HepG2 (cell line): ENCODE results near the gene PPP1R27. TPM values are rescaled to one million over a fixed set of nuclear protein-coding genes. Genes with fewer than 3 reads are reported as not detected.

Experiments
- KDM2A ChIP-seq: sonication (generic); formaldehyde crosslinking; IDR thresholded peaks from 2 replicates; pipeline ENCODE4 v1.4.0; 2020; ENCODE audit warnings: low read depth, missing genetic modification reagents, borderline replicate concordance
- MEIS2 ChIP-seq: sonication (generic); formaldehyde crosslinking; IDR thresholded peaks from 2 replicates; pipeline ENCODE4 v1.9.0; 2021; ENCODE audit warnings: mild to moderate bottlenecking, missing genetic modification reagents
- ZNF251 ChIP-seq: sonication (generic); formaldehyde crosslinking; IDR thresholded peaks from 2 replicates; pipeline ENCODE4 v1.9.0; 2021; ENCODE audit warnings: mild to moderate bottlenecking, missing genetic modification reagents
- ZNF30 ChIP-seq: sonication (generic); formaldehyde crosslinking; IDR thresholded peaks from 2 replicates; pipeline ENCODE4 v1.5.0; 2020; ENCODE audit warnings: mild to moderate bottlenecking, missing genetic modification reagents
- ZNF547 ChIP-seq: sonication (generic); formaldehyde crosslinking; IDR thresholded peaks from 2 replicates; pipeline ENCODE4 v1.5.1; 2020; ENCODE audit warnings: mild to moderate bottlenecking, missing genetic modification reagents
- ZNF761 ChIP-seq: sonication (generic); formaldehyde crosslinking; conservative IDR thresholded peaks from 2 replicates; pipeline ENCODE4 v1.4.0; 2020; ENCODE audit warnings: mild to moderate bottlenecking, missing genetic modification reagents
- polyA plus RNA-seq, 8 experiments: library from polyadenylated mRNA; depleted of rRNA in 3 of 8; stranded (reverse) in 7 of 8; unstranded in 1 of 8; fragments of >200 nt; fragmentation: Illumina TruSeq in 4 of 8; extraction: Trizol in 4 of 8; gene quantifications; 2 replicates each; pipeline versions ENCODE4 v1.2.1 to v1.2.3, GENCODE V29; 2011 to 2016; ENCODE audit warnings: low read depth in 4 of 8, missing spikeins in 1 of 8, mixed read lengths in 1 of 8; ENCODE audit not compliant: insufficient read depth in 1 of 8
- total RNA-seq, 5 experiments: library from RNA; depleted of rRNA; stranded (reverse); fragments of >200 nt; fragmentation: Illumina TruSeq; extraction: Trizol; gene quantifications; 2 replicates each; pipeline ENCODE4 v1.2.3, GENCODE V29; 2016; ENCODE audit warnings: low read depth in 1 of 5
- TF ChIP-seq, protein P1 (sequence below): sonication (generic); formaldehyde crosslinking; IDR thresholded peaks from 2 replicates; pipeline ENCODE4 v1.4.0; 2020; ENCODE audit warnings: missing genetic modification reagents
- TF ChIP-seq, protein P2 (sequence below): sonication (generic); formaldehyde crosslinking; IDR thresholded peaks from 2 replicates; pipeline ENCODE4 v1.4.0; 2020; ENCODE audit warnings: missing genetic modification reagents
- TF ChIP-seq, protein P3 (sequence below): sonication (generic); formaldehyde crosslinking; IDR thresholded peaks from 2 replicates; pipeline ENCODE4 v1.5.0; 2020; ENCODE audit warnings: mild to moderate bottlenecking, missing genetic modification reagents, borderline replicate concordance
- TF ChIP-seq, protein P4 (sequence below): sonication (generic); formaldehyde crosslinking; IDR thresholded peaks from 2 replicates; pipeline ENCODE4 v1.5.1; 2020; ENCODE audit warnings: mild to moderate bottlenecking, moderate library complexity, missing genetic modification reagents

Gene PPP1R27
- total and polyA plus RNA-seq, 2 of the 13 experiments (the other 11 are each of a cell fraction or from before 2014, with no cell fraction given), result 0.17 to 1.00 TPM

DNA sequence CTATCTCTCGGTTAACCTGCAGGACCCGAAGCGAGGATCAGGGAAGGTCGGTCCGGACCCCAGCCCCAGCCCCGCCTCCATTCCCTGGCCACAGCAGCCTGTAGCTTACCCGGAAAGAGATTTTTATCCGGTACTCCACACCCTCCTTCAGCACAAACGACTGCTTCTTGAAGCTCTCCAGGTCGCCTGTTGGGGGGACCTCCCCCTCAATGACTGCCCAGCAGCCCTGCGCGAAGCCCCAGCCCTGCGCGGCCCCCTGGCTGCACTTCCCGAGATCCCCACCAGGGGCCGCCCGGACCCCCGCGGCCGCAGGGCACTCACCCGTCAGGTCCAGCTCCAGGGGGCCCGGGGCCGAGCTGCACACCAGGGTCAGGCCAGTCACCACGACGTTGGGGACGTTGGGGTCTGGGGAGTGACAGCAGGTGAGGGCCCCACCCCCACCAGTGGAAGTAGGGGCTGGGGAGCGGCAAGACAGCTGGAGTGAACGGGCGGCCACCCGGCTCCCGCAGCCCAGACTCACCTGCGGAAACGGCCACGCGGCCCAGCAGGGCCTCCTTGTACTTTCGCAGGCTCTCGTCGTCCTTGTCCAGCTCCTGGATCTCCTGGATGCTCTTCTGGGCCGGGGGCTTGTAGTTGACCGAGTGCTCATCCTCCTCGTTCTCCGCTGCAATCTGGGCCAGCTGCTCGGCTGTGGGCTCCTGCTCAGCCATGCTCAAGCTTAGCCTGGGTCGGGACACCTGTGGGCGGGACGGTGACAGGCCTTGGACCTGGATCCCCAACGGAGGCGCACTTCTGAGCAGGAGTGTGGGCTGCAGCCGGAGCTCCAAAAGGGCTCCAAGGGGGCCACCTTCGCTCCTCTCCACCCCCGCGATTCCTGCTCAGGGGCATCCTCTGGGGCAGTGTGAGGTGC lies 34.6 kb upstream of the PPP1R27 start (continued):
- TF ChIP-seq ZNF30 (CRISPR knock-in tag) (no peak), MEIS2 (CRISPR knock-in tag) (peak; percentile 77), ZNF547 (CRISPR knock-in tag) (peak; percentile 37; the same call in 1 of the 2 replicates), ZNF251 (0 out of 2 replicates have a peak, but pooled peaks have one; percentile 5), KDM2A (CRISPR knock-in tag) (peak; percentile 90), ZNF761 (CRISPR knock-in tag) (no peak)
- TF ChIP-seq, protein P1, sequence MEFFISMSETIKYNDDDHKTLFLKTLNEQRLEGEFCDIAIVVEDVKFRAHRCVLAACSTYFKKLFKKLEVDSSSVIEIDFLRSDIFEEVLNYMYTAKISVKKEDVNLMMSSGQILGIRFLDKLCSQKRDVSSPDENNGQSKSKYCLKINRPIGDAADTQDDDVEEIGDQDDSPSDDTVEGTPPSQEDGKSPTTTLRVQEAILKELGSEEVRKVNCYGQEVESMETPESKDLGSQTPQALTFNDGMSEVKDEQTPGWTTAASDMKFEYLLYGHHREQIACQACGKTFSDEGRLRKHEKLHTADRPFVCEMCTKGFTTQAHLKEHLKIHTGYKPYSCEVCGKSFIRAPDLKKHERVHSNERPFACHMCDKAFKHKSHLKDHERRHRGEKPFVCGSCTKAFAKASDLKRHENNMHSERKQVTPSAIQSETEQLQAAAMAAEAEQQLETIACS (CRISPR knock-in tag), result peak; percentile 23; the same call in 1 of the 2 replicates
- TF ChIP-seq, protein P2, sequence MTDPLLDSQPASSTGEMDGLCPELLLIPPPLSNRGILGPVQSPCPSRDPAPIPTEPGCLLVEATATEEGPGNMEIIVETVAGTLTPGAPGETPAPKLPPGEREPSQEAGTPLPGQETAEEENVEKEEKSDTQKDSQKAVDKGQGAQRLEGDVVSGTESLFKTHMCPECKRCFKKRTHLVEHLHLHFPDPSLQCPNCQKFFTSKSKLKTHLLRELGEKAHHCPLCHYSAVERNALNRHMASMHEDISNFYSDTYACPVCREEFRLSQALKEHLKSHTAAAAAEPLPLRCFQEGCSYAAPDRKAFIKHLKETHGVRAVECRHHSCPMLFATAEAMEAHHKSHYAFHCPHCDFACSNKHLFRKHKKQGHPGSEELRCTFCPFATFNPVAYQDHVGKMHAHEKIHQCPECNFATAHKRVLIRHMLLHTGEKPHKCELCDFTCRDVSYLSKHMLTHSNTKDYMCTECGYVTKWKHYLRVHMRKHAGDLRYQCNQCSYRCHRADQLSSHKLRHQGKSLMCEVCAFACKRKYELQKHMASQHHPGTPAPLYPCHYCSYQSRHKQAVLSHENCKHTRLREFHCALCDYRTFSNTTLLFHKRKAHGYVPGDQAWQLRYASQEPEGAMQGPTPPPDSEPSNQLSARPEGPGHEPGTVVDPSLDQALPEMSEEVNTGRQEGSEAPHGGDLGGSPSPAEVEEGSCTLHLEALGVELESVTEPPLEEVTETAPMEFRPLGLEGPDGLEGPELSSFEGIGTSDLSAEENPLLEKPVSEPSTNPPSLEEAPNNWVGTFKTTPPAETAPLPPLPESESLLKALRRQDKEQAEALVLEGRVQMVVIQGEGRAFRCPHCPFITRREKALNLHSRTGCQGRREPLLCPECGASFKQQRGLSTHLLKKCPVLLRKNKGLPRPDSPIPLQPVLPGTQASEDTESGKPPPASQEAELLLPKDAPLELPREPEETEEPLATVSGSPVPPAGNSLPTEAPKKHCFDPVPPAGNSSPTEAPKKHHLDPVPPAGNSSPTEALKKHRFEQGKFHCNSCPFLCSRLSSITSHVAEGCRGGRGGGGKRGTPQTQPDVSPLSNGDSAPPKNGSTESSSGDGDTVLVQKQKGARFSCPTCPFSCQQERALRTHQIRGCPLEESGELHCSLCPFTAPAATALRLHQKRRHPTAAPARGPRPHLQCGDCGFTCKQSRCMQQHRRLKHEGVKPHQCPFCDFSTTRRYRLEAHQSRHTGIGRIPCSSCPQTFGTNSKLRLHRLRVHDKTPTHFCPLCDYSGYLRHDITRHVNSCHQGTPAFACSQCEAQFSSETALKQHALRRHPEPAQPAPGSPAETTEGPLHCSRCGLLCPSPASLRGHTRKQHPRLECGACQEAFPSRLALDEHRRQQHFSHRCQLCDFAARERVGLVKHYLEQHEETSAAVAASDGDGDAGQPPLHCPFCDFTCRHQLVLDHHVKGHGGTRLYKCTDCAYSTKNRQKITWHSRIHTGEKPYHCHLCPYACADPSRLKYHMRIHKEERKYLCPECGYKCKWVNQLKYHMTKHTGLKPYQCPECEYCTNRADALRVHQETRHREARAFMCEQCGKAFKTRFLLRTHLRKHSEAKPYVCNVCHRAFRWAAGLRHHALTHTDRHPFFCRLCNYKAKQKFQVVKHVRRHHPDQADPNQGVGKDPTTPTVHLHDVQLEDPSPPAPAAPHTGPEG (CRISPR knock-in tag), result peak; percentile 50; the same call in 1 of the 2 replicates
- TF ChIP-seq, protein P3, sequence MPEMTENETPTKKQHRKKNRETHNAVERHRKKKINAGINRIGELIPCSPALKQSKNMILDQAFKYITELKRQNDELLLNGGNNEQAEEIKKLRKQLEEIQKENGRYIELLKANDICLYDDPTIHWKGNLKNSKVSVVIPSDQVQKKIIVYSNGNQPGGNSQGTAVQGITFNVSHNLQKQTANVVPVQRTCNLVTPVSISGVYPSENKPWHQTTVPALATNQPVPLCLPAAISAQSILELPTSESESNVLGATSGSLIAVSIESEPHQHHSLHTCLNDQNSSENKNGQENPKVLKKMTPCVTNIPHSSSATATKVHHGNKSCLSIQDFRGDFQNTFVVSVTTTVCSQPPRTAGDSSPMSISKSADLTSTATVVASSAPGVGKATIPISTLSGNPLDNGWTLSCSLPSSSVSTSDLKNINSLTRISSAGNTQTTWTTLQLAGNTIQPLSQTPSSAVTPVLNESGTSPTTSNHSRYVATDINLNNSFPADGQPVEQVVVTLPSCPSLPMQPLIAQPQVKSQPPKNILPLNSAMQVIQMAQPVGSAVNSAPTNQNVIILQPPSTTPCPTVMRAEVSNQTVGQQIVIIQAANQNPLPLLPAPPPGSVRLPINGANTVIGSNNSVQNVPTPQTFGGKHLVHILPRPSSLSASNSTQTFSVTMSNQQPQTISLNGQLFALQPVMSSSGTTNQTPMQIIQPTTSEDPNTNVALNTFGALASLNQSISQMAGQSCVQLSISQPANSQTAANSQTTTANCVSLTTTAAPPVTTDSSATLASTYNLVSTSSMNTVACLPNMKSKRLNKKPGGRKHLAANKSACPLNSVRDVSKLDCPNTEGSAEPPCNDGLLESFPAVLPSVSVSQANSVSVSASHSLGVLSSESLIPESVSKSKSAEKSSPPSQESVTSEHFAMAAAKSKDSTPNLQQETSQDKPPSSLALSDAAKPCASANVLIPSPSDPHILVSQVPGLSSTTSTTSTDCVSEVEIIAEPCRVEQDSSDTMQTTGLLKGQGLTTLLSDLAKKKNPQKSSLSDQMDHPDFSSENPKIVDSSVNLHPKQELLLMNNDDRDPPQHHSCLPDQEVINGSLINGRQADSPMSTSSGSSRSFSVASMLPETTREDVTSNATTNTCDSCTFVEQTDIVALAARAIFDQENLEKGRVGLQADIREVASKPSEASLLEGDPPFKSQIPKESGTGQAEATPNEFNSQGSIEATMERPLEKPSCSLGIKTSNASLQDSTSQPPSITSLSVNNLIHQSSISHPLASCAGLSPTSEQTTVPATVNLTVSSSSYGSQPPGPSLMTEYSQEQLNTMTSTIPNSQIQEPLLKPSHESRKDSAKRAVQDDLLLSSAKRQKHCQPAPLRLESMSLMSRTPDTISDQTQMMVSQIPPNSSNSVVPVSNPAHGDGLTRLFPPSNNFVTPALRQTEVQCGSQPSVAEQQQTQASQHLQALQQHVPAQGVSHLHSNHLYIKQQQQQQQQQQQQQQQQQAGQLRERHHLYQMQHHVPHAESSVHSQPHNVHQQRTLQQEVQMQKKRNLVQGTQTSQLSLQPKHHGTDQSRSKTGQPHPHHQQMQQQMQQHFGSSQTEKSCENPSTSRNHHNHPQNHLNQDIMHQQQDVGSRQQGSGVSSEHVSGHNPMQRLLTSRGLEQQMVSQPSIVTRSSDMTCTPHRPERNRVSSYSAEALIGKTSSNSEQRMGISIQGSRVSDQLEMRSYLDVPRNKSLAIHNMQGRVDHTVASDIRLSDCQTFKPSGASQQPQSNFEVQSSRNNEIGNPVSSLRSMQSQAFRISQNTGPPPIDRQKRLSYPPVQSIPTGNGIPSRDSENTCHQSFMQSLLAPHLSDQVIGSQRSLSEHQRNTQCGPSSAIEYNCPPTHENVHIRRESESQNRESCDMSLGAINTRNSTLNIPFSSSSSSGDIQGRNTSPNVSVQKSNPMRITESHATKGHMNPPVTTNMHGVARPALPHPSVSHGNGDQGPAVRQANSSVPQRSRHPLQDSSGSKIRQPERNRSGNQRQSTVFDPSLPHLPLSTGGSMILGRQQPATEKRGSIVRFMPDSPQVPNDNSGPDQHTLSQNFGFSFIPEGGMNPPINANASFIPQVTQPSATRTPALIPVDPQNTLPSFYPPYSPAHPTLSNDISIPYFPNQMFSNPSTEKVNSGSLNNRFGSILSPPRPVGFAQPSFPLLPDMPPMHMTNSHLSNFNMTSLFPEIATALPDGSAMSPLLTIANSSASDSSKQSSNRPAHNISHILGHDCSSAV (CRISPR knock-in tag), result no peak
- TF ChIP-seq, protein P4, sequence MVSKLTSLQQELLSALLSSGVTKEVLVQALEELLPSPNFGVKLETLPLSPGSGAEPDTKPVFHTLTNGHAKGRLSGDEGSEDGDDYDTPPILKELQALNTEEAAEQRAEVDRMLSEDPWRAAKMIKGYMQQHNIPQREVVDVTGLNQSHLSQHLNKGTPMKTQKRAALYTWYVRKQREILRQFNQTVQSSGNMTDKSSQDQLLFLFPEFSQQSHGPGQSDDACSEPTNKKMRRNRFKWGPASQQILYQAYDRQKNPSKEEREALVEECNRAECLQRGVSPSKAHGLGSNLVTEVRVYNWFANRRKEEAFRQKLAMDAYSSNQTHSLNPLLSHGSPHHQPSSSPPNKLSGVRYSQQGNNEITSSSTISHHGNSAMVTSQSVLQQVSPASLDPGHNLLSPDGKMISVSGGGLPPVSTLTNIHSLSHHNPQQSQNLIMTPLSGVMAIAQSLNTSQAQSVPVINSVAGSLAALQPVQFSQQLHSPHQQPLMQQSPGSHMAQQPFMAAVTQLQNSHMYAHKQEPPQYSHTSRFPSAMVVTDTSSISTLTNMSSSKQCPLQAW (CRISPR knock-in tag), result peak; percentile 62; the same call in 1 of the 2 replicates
